RWPE2 (cell line): Measurements from ENCODE around the gene TCAP.

Experiments
- ATAC-seq: fragments of 200-7000 bp; cut with Tn5 transposase; 3 replicates; pipeline ENCODE4 v1.9.1; 2021; ENCODE audit warnings: low read depth
- DNase-seq: peaks from one replicate; pipeline ENCODE4 v3.0.0-alpha.2; 2020; ENCODE audit warnings: low spot score
- H3K27ac ChIP-seq: fragments of 450-650 bp; 2 replicates; pipeline ENCODE4 v1.5.1; 2017; ENCODE audit warnings: mild to moderate bottlenecking; ENCODE audit not compliant: poor library complexity, severe bottlenecking
- H3K27me3 ChIP-seq: fragments of 250-450 bp; sonication (Bioruptor Pico); 2 replicates; pipeline ENCODE4 v1.5.1; 2021; ENCODE audit warnings: mild to moderate bottlenecking, moderate library complexity; ENCODE audit not compliant: insufficient read depth, poor library complexity, severe bottlenecking
- H3K36me3 ChIP-seq: fragments of 250-450 bp; sonication (Bioruptor Pico); 2 replicates; pipeline ENCODE4 v1.5.1; 2020; ENCODE audit warnings: low read depth, mild to moderate bottlenecking, moderate library complexity
- H3K4me1 ChIP-seq: fragments of 250-450 bp; sonication (Bioruptor Pico); 2 replicates; pipeline ENCODE4 v1.5.1; 2021; ENCODE audit warnings: mild to moderate bottlenecking, moderate library complexity; ENCODE audit not compliant: insufficient read depth, poor library complexity, severe bottlenecking
- H3K4me3 ChIP-seq: fragments of 250-450 bp; sonication (Bioruptor Pico); 2 replicates; pipeline ENCODE4 v1.5.1; 2021; ENCODE audit warnings: mild to moderate bottlenecking, moderate library complexity; ENCODE audit not compliant: severe bottlenecking
- H3K9me3 ChIP-seq: fragments of 250-450 bp; sonication (Bioruptor Pico); 2 replicates; pipeline ENCODE4 v1.5.1; 2021; ENCODE audit warnings: mild to moderate bottlenecking, moderate library complexity; ENCODE audit not compliant: severe bottlenecking
- CTCF ChIP-seq: fragments of 450-650 bp; IDR thresholded peaks from one replicate; pipeline ENCODE4 v1.5.1; 2017; ENCODE audit warnings: mild to moderate bottlenecking, moderate library complexity; ENCODE audit not compliant: poor library complexity, severe bottlenecking

TCAP gene

GRCh38 chr17:39715375-39716072, 50.4 kb downstream of the TCAP start:
- Histone ChIP-seq H3K27me3 (no peaks in the 10 kb centered on the region), H3K4me3 (no peak overlapping the region), H3K4me1 (no peaks in the 10 kb centered on the region), H3K36me3 (peaks cover 71% of the 10 kb centered on the region), H3K9me3 (no peaks in the 10 kb centered on the region), H3K27ac (no peak overlapping the region)
- no peak for DNase-seq
- no peak for TF ChIP-seq CTCF
- ATAC-seq, result no peak
